ENCODE data around the gene WBP2NL.

WBP2NL gene

GRCh38 chr22:41979423-41980250 lies 19.0 kb upstream of the WBP2NL start:
- DNase-seq, result peak in 1 of 2 donors; percentile 67

GRCh38 chr22:41982865-41983264 lies 15.7 kb upstream of the WBP2NL start:
- DNase-seq, result no peak

GRCh38 chr22:41983513-41984405 lies 14.8 kb upstream of the WBP2NL start:
- DNase-seq, result no peak

GRCh38 chr22:41987276-41987675 lies 11.3 kb upstream of the WBP2NL start:
- no peak for DNase-seq

GRCh38 chr22:41989246-41989645 lies 9.3 kb upstream of the WBP2NL start:
- DNase-seq, result no peak

GRCh38 chr22:41991111-41991510 lies 7.5 kb upstream of the WBP2NL start:
- no peak for DNase-seq

- DNase-seq, result no peak
These were observed 6.1 kb upstream of the WBP2NL start for GRCh38 chr22:41992496-41992895.

- DNase-seq, result no peak
These were observed 3.4 kb upstream of the WBP2NL start for GRCh38 chr22:41995211-41995610.

GRCh38 chr22:41996826-41997225 lies 1.8 kb upstream of the WBP2NL start:
- no peak for DNase-seq

- no peak for DNase-seq
These were observed 1.9 kb downstream of the WBP2NL start for GRCh38 chr22:42000466-42000865.

GRCh38 chr22:42001121-42001520 lies 2.5 kb downstream of the WBP2NL start:
- DNase-seq, result no peak

GRCh38 chr22:42001706-42002105 lies 3.1 kb downstream of the WBP2NL start:
- no peak for DNase-seq

- no peak for DNase-seq
These were observed 9.3 kb downstream of the WBP2NL start for GRCh38 chr22:42007922-42008321.

GRCh38 chr22:42010778-42011177 lies 12.2 kb downstream of the WBP2NL start:
- no peak for DNase-seq

GRCh38 chr22:42013385-42013784 lies 14.8 kb downstream of the WBP2NL start:
- DNase-seq, result no peak

- no peak for DNase-seq
These were observed 17.5 kb downstream of the WBP2NL start for GRCh38 chr22:42016111-42016510.

- no peak for DNase-seq
These were observed 19.6 kb downstream of the WBP2NL start for GRCh38 chr22:42018224-42018623.

- no peak for DNase-seq
These were observed 23.0 kb downstream of the WBP2NL start for GRCh38 chr22:42021571-42021970.

GRCh38 chr22:42022162-42022847 lies 23.7 kb downstream of the WBP2NL start:
- DNase-seq, result no peak

GRCh38 chr22:42025421-42025820 lies 26.8 kb downstream of the WBP2NL start:
- DNase-seq, result no peak

- no peak for DNase-seq
These were observed 28.1 kb downstream of the WBP2NL start for GRCh38 chr22:42026705-42027104.

- no peak for DNase-seq
These were observed 34.9 kb downstream of the WBP2NL start for GRCh38 chr22:42033263-42034181.

Measured in hippocampal formation (tissue), 2 donors.